Measurements from ENCODE around the gene KLF13.
A peak's percentile ranks its signal among the peaks of the same experiment; 100 is the strongest.
"Not testable (repeated sequence)": the region's sequence is repeated elsewhere in the genome, so short reads cannot be mapped to it uniquely, and the experiment has no call there.

The KLF13 gene

DNA sequence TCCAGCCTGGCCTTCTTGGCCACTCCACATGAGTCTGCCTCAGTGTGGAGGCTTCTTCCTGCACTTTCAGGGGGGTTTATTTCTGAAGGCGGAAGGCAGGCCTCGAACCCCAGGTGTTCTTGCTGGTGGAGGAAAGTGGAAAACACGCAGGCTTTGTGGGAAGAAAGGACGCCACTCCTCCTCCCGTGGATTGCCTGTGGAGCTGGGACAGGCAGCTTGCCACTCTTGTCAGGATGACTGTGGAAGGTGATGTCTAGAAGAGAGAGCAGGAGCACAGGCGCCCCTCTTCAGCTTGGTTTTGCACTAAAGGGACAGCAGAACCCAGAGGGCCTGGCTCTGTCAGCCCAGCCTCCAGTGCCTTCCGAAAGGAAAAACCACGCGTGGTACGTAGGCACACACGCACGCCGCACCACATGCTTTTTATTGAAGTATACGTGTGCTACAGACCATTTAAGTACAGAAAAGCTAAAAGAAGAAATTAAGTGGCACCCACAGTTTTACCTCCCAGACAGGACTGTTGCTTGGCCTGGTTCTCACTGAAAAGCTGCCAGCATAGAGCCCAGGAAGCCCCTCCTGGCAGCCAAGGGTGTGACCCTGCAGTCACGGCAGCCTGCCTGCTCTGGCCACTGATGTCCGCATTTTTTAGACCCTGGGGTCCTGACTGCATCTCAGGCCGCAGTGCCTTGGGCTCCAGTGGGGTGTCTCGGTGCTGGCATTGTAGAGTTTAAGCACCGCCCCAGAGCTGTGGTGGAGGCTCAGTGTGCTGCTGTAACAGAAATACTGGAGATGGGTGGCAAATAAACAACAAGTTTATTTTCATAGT, 21.6 kb downstream of the KLF13 start:
- DNase-seq (ENCODE audit: insufficient read length, low spot score) (no peak), FAIRE-seq (no peak)
- TF ChIP-seq PAX5 (IDR thresholded peaks at IDR 0.05; ENCODE audit: insufficient read depth, low read length, severe bottlenecking) (no peak), TAF1 (IDR thresholded peaks at IDR 0.05; ENCODE audit: low read depth, low read length) (no peak)

DNA sequence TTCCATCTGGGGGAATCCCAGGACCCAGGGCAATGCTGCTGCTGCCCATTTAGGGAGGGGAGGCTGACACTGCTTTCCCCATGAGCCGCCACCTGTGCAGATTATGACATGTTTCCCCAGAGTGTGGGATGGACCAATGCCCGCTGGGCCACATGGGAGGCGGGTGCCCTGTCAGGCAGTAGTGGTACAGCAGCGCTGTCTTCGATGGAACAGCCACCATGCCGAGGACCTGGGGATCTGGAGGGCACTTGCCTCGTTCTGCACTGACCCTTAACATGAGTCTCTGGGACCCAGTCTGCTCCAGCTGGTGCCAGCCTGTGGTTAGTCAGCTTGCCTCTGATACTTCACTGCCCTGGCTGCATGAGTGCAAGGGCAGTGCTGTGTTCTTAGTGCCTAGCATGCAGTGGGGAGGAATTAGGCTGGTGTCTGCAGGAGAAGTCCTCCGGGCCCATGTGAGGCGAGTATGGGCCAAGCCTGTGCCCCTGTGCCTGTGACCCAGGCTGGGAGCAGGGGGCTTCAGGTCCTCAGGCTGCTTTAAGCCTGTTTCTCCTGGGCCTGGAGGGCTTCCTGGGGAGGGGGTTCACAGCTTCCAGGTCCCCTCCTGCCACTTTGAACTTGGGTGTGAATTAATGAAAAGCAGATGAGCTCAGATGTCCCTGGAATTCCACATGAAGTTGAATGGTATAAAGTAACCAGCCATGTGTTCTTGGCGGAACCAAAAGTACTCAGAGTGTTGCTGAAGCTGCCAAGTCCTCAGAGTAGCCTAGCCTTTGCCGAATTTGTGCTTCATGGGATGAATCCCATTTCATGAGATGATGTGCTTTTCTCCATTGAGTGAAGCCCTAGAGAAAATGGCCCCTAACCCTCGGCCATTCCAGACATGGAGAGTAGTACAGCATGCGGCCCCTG, 22.9 kb downstream of the KLF13 start:
- DNase-seq (ENCODE audit: insufficient read length, low spot score) (no peak), FAIRE-seq (no peak)
- no peak for TF ChIP-seq POLR2A (IDR thresholded peaks at IDR 0.05; ENCODE audit: low read depth, low read length)

DNA sequence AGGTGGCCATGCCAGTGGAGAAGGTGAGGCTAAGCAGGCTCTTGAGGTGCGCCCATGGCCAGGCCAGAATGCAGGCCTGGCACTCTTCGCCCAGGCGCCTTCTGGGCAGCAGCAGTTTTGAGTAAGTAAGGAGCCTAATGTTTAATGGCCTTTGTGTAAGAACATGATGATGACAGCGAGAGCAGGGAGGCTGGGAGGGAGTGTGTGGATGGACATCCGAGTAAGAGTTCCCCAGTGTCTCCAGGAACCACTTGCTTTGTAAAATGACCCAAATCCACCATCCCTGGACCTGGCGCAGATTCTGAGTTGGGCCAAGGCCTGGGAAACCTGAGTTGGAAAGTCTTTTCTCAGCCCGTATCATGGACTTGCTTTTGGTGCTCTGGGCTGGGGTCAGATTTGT, 24.1 kb downstream of the KLF13 start:
- no peak for DNase-seq (ENCODE audit: insufficient read length, low spot score)
- TF ChIP-seq TAF1 (IDR thresholded peaks at IDR 0.05; ENCODE audit: low read depth, low read length) (no peak), POLR2AphosphoS5 (IDR thresholded peaks at IDR 0.05; ENCODE audit: low read depth, low read length) (no peak), SPI1 (IDR thresholded peaks at IDR 0.05; ENCODE audit: low read depth, low read length) (no peak), PAX5 (IDR thresholded peaks at IDR 0.05; ENCODE audit: insufficient read depth, low read length, severe bottlenecking) (no peak), POU2F2 (IDR thresholded peaks at IDR 0.05; ENCODE audit: low read depth, low read length) (no peak), POLR2A (IDR thresholded peaks at IDR 0.05; ENCODE audit: low read depth, low read length) (no peak)
- FAIRE-seq: peak; percentile 9

DNA sequence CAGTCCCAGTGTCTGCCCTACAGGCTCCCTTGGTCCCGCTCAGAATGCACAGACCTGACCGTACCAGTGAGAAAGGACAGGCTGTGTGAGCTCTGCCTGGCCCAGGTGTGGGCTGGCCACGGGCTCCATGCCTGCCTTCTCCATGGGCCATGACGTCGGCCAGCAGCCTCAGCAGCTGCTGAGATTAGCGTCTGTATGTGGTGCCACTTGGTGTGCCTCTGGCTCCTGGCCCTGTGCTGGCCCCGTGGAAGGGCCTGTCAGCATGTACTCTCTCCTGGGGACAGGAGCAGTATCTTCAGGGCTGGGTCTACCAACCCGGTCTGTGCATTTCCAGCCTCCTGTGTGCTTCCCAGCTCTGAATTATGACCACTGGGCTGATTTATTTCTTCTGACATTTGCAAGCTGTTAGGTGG, 25.7 kb downstream of the KLF13 start:
- TF ChIP-seq SPI1 (IDR thresholded peaks at IDR 0.05; ENCODE audit: low read depth, low read length): no peak
- TF ChIP-seq TAF1 (IDR thresholded peaks at IDR 0.05; ENCODE audit: low read depth, low read length): no peak
- no peak for TF ChIP-seq PAX5 (IDR thresholded peaks at IDR 0.05; ENCODE audit: insufficient read depth, low read length, severe bottlenecking)
- no peak; the same call in 1 of the 2 replicates for TF ChIP-seq POLR2AphosphoS5 (IDR thresholded peaks at IDR 0.05; ENCODE audit: low read depth, low read length)
- no peak for TF ChIP-seq POLR2A (IDR thresholded peaks at IDR 0.05; ENCODE audit: low read depth, low read length)
- no peak for TF ChIP-seq POU2F2 (IDR thresholded peaks at IDR 0.05; ENCODE audit: low read depth, low read length)
- no peak for DNase-seq (ENCODE audit: insufficient read length, low spot score)
- FAIRE-seq: no peak

DNA sequence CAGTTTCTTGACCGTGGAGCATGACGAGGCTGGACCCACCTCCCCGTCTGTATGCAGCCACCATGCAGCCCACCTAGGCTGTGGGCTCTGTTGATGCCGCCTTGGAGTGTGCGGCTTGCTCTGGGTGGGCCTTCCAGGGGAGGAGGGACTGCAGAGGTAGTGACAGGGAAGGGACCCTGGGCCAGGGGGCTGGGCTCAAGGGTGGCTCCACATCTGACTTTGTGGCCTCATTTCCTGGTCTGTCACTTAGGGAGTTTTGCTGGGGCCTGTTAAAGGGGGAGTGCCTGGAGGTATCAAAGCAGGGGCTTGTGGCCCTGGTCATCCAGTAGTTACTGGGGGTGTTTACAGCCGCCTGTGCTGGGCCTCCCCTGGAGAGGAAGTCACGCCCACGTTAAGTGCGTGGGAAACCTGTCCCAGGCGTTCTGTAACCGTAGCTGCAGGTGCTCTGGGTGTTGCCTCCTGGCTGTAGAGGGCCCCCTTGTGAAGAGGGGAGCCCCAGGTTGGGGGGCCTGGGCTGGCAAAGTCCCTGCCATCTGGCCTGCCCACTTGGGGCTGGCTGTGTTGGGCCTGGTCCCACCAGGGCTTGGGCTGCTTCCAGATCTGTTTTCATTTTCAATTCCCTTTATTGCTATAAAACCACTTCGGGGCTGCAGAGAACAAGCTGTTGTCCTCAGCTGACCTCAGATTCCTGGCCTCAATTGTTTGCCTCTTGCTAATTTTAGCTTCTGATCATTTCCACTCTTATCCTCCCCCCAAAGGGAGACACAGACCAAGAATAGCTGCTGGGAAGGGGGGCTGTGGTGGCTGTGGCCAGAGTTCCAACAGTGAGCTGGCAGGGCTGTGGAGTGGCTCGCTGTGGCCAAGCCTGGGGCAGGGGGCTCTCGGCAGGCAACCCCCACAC, 26.5 kb downstream of the KLF13 start:
- peak; percentile 90 for FAIRE-seq
- TF ChIP-seq PAX5 (IDR thresholded peaks at IDR 0.05; ENCODE audit: insufficient read depth, low read length, severe bottlenecking): no peak
- peak; percentile 79 for TF ChIP-seq SPI1 (IDR thresholded peaks at IDR 0.05; ENCODE audit: low read depth, low read length)
- DNase-seq (ENCODE audit: insufficient read length, low spot score): peak; percentile 76

DNA sequence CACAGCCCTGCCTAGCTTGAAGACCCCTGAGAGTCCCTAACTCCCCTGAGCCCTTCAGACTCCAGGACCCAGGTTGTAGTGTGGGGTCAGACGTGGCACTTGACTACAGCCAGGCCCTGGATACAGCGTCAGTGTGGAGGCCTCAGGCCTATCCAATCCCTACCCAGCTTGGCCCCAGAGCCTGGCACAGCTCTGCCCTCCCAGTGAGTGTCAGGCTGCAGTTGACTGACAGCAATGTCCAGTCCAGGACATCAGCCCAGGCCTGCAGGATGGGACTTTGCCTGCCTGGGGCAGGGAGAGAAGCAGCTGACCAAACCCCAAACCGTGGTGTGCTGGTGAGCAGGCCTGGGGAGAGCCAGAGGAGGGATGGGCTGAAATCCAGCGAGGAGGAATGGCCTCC, 27.3 kb downstream of the KLF13 start:
- DNase-seq (ENCODE audit: insufficient read length, low spot score) (no peak), FAIRE-seq (peak; percentile 82)
- TF ChIP-seq TAF1 (IDR thresholded peaks at IDR 0.05; ENCODE audit: low read depth, low read length): no peak
- no peak for TF ChIP-seq POU2F2 (IDR thresholded peaks at IDR 0.05; ENCODE audit: low read depth, low read length)
- no peak for TF ChIP-seq POLR2AphosphoS5 (IDR thresholded peaks at IDR 0.05; ENCODE audit: low read depth, low read length)
- TF ChIP-seq PAX5 (IDR thresholded peaks at IDR 0.05; ENCODE audit: insufficient read depth, low read length, severe bottlenecking): no peak
- no peak for TF ChIP-seq SPI1 (IDR thresholded peaks at IDR 0.05; ENCODE audit: low read depth, low read length)
- TF ChIP-seq POLR2A (IDR thresholded peaks at IDR 0.05; ENCODE audit: low read depth, low read length): no peak

DNA sequence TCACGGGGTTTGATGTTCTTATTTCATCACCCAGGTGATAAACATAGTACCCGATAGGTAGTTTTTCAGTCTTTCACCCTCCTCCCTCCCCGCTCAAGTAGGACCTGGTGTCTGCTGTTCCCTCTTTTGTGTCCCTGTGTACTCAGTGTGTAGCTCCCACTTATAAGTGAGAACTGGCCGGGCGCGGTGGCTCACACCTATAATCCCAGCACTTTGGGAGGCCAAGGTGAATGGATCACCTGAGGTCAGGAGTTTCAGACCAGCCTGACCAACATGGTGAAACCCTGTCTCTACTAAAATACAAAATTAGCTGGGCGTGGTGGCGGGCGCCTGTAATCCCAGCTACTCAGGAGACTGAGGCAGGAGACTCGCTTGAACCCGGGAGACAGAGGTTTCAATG, 29.5 kb downstream of the KLF13 start:
- not testable (repeated sequence) for DNase-seq (ENCODE audit: insufficient read length, low spot score); FAIRE-seq

DNA sequence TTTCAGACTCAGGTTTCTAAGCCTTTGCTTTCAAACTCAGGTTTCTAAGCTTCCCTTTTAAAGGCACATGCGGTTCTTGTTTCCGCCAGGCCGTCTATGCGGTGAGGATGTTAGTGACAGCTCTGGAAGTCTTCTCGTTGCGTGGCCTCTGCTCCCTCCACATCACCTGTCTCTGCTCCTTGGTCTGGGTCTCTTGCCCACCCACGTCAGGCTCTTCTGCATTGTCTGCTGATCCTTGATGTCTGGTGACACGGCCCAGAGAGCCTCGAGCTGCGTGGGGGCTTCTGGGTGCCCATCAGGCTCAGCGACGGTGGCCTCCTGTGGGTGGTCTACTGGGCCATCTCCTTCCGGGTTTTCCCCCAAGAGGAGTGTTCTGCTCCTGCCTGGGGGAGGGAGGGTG, 30.5 kb downstream of the KLF13 start:
- DNase-seq (ENCODE audit: insufficient read length, low spot score) (no peak), FAIRE-seq (peak; percentile 50)
- TF ChIP-seq POU2F2 (IDR thresholded peaks at IDR 0.05; ENCODE audit: low read depth, low read length): no peak
- TF ChIP-seq POLR2A (IDR thresholded peaks at IDR 0.05; ENCODE audit: low read depth, low read length): no peak
- no peak for TF ChIP-seq SPI1 (IDR thresholded peaks at IDR 0.05; ENCODE audit: low read depth, low read length)
- TF ChIP-seq PAX5 (IDR thresholded peaks at IDR 0.05; ENCODE audit: insufficient read depth, low read length, severe bottlenecking): no peak
- TF ChIP-seq TAF1 (IDR thresholded peaks at IDR 0.05; ENCODE audit: low read depth, low read length): no peak

DNA sequence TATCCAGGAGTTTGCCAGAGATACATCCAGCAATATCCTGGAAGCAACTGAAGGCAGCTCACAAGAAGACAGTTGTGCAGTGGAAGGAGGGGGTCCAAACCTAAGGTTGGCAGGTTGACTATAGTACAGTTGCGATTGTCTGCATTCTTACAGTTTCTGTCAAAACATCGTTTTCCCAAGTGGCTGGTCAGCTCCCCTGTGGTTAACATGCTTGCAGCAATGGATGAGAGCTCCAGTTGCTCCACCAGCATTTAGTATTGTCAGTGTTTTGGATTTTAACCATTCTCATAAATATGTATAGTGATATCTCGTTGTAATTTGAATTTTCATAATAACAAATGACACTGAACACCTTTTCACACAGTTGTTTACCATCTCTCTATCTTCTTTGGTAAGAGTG, 31.5 kb downstream of the KLF13 start:
- no peak for DNase-seq (ENCODE audit: insufficient read length, low spot score)
- TF ChIP-seq POLR2A (IDR thresholded peaks at IDR 0.05; ENCODE audit: low read depth, low read length) (no peak), PAX5 (IDR thresholded peaks at IDR 0.05; ENCODE audit: insufficient read depth, low read length, severe bottlenecking) (no peak), SPI1 (IDR thresholded peaks at IDR 0.05; ENCODE audit: low read depth, low read length) (no peak), POLR2AphosphoS5 (IDR thresholded peaks at IDR 0.05; ENCODE audit: low read depth, low read length) (no peak), POU2F2 (IDR thresholded peaks at IDR 0.05; ENCODE audit: low read depth, low read length) (no peak), TAF1 (IDR thresholded peaks at IDR 0.05; ENCODE audit: low read depth, low read length) (no peak)
- FAIRE-seq: peak; percentile 54
